Fibroblast of mammary gland (primary cell): ENCODE measurements around the gene MRGPRD.

Source experiments
- DNase-seq: peaks from one replicate; pipeline ENCODE4 v3.0.0-alpha.2; 2010; ENCODE audit warnings: low read depth
- H3K4me3 ChIP-seq: 2 replicates; pipeline ENCODE4 v1.5.1; 2011; ENCODE audit warnings: low read depth, mild to moderate bottlenecking, low read length, moderate library complexity; ENCODE audit not compliant: control insufficient read depth
- CTCF ChIP-seq: conservative IDR thresholded peaks from 2 replicates; pipeline ENCODE4 v1.5.1; 2011; ENCODE audit warnings: low read depth, low read length, inconsistent platforms; ENCODE audit not compliant: control insufficient read depth, insufficient read depth

MRGPRD gene

DNA sequence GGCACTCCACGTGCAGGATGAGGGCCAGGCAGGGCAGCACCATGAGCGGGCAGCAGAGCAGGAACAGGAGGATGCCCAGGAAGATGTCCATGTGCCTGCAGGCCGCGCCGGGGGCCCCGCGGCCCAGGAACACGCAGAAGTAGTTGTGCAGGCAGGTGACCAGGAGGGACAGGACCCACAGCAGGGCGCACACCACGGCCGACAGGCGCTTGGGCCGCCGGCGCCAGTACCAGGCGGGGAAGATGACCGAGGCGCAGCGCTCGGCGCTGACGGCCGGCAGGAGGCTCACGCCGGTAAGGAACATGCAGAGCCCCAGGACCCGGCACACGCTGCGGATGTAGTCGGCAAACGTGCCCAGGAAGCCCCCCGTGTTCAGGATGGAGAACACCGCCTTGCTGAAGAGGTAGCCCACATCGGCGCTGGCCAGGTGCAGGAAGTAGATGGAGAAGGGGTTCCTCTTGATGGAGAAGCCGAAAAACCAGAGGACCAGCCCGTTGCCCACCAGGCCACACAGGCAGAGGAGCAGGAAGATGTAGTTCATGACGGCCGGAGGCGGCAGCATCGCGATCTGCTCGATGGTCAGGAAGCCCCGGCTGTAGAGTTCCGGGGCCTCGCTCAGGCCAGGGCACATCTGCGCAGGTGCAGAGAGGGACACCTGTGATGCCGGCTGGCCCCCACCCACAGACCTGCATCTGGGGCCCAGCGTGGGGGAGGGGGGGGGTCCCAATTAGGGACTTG, 25.0 kb upstream of the MRGPRD start:
- H3K4me3 ChIP-seq: no peak overlapping the region
- no peak for DNase-seq
- TF ChIP-seq CTCF: no peak

DNA sequence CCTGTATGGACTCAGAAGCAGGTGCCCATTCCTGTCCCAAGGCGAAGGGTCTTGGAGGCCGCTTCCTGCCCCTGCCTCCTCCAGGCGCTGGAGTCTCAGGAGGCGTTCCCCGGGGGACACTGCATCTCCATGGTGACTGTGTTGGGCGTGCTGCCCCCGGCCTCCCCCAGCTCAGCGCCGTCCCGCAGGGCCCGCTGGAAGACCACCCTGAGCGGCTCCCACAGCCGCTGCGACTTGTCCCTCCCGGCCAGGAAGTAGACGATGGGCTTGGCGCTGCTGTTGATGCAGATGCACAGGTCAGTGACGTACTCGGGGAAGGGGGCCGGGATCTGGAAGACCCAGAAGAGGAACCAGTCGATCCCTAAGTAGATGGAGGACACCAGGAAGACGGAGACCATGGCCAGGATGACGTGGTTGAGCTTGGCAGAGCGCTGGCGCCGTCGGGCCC, 24.4 kb upstream of the MRGPRD start:
- H3K4me3 ChIP-seq: no peak overlapping the region
- no peak for TF ChIP-seq CTCF
- DNase-seq: no peak

DNA sequence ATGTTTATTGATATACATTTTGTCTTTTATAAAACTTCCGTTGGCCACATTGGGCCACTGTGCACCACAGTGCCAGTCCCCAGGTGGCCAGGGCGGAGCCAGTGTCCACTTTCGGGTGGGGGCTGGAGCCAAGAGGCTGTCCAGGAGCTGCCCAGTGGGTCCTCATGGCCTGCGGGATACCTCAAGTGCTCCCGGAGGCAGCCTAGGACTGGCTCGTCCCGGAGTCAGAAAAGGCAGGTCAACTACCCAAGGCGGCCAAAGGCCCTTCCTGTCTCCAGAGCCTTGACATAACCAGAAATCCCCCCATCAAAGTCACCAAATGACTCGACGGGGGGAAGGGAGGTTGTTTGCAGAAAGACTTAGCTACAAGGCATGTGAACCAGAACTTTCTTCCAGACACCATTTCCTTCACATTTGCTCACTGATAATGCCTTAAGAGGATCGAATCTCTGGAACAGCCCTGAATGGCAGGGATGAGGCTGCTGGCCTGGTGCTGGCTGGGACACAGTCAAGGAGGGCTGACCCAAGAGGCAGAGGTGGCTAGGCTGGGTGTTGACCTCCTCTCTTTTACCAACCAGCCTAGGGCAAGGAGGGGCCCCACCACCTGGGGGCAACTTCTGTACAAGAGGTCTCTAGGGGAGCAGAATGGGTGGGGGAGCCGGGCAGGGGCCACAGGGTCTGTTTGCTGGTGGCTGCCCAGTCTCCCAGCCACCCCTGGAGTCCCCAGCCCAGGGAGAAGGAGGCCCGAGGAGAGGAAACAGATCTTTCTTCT, 23.8 kb upstream of the MRGPRD start:
- DNase-seq: no peak
- no peak for TF ChIP-seq CTCF
- no peak overlapping the region for H3K4me3 ChIP-seq

DNA sequence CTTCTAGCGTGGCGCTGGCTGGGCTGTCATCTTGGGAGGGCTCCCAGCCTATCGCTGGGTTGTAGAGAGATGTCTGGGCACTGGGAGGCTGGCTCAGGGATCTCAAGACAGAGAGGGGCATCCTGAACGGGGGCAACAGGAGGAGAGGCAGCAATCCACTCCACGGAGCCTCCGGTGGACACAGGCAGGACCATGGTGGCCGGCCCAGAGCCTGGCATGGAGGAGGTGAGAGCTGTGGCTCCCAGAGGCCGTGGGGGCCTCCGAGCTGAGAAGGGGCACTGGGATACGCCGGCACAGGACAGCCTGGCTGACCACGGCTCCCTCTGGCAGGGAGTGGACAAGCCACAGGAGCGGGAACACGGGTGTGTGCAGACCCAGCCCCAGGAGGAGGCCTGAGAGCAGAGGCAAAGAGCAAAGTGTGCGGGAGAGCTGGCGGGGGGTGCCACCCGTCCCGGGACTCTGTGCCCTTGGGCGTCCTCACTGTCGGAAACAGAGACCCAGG, 23.1 kb upstream of the MRGPRD start:
- no peak for TF ChIP-seq CTCF
- no peak overlapping the region for H3K4me3 ChIP-seq
- DNase-seq: no peak

DNA sequence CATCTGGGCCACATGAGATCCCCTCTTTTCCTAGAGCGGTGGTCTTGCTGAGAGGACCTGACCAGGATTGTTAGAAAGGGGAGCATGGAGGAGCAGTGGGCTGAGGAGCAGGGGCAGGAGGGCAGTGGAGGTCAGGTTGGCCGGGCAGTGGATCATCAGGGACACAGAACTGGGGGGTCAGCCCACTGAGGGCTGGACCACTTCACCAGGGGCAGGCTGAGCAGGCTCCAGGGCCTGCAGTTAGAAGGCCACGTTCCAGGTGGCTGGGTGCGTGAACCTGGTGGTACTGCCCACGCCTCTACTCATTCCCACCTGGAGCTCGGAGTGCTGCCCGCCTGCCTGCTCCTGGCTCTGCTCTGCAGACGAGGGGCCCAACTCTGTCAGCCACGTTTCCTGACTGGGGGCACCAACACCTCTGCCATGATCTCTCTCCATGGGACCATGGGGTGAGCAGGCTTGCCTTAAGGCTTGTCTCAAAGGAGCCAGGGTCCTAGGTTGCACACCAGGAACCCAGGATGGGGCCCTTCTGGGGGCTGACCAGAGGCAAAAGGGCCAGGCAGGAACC, 22.6 kb upstream of the MRGPRD start:
- H3K4me3 ChIP-seq: no peak overlapping the region
- no peak for DNase-seq
- TF ChIP-seq CTCF: no peak

- H3K4me3 ChIP-seq: no peak overlapping the region
- no peak for DNase-seq
- TF ChIP-seq CTCF: no peak
Observed at GRCh38 chr11:69002570-69003231, 21.9 kb upstream of the MRGPRD start.
